ENCODE data around the gene ZNF287.

DNA sequence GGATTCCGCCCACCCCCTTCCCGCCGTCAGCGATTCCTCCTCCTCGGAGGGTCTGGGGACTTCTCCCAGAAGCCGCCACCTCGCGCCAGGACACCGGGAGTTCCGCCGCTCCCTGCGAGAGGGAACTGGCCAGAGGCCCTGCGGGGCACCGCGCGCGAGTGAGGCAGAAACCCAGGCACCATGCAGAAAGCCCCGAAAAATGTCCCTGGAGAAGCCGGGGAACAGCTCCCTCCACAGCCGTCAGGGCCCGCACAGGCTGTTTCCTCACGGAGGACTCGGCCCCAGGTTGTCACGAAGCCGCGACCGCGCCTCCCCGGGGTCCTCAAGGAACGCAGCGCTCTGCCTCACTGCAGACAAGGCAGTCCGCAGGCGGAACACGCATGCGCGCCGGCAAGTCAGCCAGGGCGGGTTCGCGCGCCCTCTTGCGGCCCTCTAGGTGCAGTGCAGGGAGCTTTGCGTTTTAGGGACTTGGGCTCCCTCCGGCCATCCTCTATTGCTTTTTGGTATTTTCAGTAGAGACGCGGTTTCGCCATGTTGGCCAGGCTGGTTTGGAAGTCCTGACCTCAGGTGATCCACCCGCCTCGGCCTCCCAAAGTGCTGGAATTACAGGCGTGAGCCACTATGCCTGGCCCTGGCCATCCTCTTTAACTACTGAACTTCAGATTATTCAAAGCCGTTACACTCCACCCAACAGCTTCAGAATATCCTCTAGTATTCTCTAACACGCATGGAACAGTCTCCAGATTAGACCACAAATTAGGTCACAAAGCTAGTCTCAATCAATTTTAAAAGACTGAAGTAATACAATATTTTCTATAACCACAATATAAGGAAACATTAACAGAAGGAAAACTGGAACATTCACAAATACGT, 20.3 kb upstream of the ZNF287 start:
- no peak for TF ChIP-seq POLR2A (IDR thresholded peaks at IDR 0.05)
- TF ChIP-seq, protein P1, sequence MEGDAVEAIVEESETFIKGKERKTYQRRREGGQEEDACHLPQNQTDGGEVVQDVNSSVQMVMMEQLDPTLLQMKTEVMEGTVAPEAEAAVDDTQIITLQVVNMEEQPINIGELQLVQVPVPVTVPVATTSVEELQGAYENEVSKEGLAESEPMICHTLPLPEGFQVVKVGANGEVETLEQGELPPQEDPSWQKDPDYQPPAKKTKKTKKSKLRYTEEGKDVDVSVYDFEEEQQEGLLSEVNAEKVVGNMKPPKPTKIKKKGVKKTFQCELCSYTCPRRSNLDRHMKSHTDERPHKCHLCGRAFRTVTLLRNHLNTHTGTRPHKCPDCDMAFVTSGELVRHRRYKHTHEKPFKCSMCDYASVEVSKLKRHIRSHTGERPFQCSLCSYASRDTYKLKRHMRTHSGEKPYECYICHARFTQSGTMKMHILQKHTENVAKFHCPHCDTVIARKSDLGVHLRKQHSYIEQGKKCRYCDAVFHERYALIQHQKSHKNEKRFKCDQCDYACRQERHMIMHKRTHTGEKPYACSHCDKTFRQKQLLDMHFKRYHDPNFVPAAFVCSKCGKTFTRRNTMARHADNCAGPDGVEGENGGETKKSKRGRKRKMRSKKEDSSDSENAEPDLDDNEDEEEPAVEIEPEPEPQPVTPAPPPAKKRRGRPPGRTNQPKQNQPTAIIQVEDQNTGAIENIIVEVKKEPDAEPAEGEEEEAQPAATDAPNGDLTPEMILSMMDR (IDR thresholded peaks at IDR 0.05): peak; percentile 91 to 100 (median 91)
